Keratinocyte (primary cell): ENCODE data around the gene HERC5.

Experiments used
- CTCF ChIP-seq, 3 experiments: IDR thresholded peaks in 1 of 3; conservative IDR thresholded peaks in 1 of 3; optimal IDR thresholded peaks in 1 of 3; 2 replicates in 2 of 3; 3 replicates in 1 of 3; pipeline versions ENCODE3 to v1.5.1; 2011; ENCODE audit warnings: low read length in 3 of 3, mild to moderate bottlenecking in 3 of 3, moderate library complexity in 2 of 3, control low read depth in 1 of 3, inconsistent platforms in 1 of 3; ENCODE audit not compliant: insufficient read depth in 2 of 3; ENCODE audit errors: extremely low read depth in 1 of 3
- EZH2 ChIP-seq: IDR thresholded peaks from one replicate; pipeline ENCODE4 v1.6.1; 2012; ENCODE audit warnings: inconsistent platforms, mild to moderate bottlenecking, low read length, moderate library complexity

GRCh38 chr4:88414755-88415154 is 42.2 kb upstream of the HERC5 start:
- no peak for TF ChIP-seq CTCF (optimal IDR thresholded peaks at IDR 0.05 in 1 of 3, IDR thresholded peaks at IDR 0.05 in 1 of 3, conservative IDR thresholded peaks at IDR 0.05 in 1 of 3; ENCODE audit: extremely low read depth in 1 of 3, insufficient read depth in 2 of 3, low read length in 3 of 3)
- TF ChIP-seq EZH2, result no peak
